NOMO-1 treated with dmso at 0.1 percent for 144 hours (cell line): ENCODE measurements around the gene C16orf96.
"Not testable (repeated sequence)": the region's sequence is repeated elsewhere in the genome, so short reads cannot be mapped to it uniquely, and the experiment has no call there.

Experiments
- DNase-seq: peaks from one replicate; lab custom pipeline; 2025; ENCODE audit not compliant: unreplicated experiment; lab: John Stamatoyannopoulos, UW

The C16orf96 gene

DNA sequence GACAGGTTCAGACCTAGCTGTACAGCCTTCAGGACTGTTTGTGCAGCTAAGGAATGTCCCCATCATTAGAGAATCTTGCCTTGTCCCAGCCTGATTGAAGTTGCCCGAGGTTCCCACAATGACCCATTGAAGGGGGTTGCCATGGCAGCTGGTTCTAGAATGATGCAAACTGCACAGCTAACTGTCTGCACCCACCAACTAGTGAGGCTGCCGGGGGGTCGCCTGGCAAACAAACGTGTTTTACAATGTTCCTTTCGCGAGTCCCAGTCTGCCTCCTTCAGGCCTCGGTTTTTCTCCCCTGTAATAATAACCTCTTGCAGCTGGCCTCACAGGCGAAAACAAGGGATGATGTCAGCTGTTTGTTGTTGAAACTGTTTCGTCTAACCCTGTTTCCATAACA is 5.5 kb downstream of the C16orf96 start:
- DNase-seq = no peak

DNA sequence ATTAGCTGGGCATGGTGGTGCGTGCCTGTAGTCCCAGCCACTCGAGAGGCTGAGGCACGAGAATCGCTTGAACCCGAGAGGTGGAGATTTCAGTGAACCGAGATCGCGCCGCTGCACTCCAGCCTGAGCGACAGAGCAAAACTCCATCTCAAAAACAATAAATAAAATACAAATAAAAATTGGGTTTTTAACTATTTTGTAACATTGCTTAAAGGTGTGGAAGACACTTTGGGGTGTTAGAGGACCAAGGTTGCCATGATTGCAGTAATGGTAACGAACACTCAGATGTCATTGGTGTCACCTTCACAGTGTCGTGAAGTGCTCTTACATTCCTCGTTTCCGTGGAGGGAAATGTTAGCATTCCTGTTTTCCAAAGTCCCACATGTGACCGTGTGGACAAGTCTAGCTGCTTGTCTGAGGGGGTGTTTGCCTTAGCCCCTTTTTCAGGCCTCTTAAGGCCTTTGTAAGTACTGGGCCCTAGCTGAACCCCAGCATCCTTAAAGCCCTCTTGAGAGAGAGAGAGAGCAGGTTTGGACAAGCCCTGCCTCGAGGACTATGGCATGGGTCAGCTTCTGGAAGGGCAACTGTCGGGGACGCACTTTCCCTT is 8.6 kb downstream of the C16orf96 start:
- no peak for DNase-seq

GRCh38 chr16:4566144-4566543 is 10.0 kb downstream of the C16orf96 start:
- DNase-seq = no peak

DNA sequence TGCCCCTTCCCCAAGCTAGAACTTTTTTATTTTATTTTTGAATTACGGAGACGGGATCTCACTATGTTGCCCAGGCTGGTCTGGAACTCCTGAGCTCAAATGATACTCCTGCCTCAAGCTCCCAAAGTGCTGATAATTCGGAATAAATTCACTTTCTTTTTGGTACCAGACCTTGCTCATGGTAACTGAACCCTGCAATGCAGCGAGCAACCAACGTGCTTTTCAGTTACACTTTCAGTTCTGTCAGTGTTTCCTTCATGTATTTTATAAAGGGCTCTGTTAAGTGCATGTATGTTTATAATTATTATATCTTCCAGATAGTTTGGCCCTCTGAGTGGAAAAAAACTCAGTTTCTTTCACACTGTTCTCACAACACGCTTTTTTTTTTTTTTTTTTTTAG is 13.9 kb downstream of the C16orf96 start:
- no peak for DNase-seq

DNA sequence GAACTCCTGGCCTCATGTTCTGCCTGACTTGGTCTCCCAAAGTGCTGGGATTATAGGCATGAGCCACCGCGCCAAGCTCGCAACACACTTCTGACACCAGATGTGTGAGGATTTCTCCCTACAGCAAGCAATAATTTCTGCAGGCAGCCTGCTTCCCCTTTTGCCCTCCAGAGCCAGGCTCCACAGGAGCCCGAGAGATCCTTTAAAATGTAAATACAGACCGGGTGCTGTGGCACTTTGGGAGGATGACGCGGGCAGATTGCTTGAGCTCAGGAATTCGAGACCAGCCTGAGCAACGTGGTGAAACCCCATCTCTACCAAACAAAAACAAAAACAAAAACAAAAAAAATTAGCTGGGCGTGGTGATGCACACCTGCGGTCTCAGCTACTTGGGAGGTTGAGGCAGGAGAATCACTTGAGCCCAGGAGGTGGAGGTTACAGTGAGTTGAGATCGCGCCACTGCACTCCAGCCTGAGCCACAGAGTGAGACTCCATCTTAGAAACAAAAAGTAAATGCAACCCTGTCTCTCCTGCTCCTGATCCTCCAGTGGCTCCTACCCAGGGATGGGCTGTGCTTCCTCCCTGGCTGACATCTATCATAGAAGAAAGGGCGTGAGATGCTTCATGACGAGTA is 14.7 kb downstream of the C16orf96 start:
- no peak for DNase-seq

DNA sequence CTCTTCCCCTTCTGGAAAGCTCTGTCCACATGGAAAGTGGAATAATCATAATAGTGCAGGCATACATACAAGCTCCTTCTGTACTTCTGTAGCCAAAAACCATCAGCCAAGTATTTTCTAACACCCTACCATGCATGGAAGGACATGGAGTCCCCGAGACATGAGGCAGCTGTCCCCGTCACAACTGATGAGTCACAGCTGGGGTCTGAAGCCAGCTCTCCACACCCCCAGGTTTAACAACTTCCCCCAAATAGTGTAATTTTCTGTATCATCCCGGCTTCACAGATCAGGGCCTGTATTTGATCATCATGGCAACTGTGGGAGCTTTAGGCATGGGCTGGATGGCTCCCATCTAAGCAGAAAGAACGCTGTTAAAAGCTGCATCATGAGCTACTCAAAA is 16.6 kb downstream of the C16orf96 start:
- no peak for DNase-seq

GRCh38 chr16:4573926-4574325 is 17.8 kb downstream of the C16orf96 start:
- DNase-seq = not testable (repeated sequence)

DNA sequence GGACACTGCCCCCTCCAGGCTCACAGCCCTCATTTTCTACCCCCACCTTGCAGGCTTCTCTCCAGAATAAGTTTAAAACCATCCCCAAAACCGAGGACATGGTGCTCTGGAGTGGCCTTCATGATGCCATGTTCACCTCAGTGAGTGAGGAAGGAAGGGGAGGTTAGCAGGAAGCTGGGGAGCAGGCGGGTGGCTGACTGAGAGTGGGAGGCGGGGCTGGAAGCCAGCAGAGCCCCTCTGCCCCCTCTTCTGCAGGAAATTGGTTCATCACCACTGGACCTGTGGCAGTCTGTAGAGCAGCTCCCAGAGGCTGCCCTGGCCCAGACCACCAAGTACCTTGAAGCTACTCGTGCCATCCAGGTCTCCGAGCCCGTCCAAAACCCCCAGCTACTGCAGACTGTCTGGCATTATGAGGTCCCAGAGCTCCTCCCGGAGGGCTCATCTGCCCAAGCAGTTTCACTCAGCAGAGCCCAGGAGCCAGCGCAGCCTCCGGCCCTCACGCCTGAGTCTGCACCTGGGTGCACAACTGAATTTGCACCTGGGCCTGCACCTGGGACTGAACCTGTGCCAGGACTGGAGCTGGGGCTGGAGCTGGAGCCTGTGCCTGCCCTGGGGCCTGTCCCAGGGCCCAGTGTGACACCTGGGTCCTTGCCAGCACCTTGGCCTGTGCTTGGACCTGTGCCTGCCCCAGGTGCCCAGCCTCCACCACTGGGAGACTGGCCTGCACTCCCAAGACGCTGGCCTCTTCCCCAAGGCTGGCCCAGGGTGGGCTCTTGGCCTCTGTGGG is 19.0 kb downstream of the C16orf96 start:
- no peak for DNase-seq

GRCh38 chr16:4576008-4576407 is 19.9 kb downstream of the C16orf96 start:
- no peak for DNase-seq

- DNase-seq = no peak
Observed at GRCh38 chr16:4578961-4579530, 22.9 kb downstream of the C16orf96 start.

GRCh38 chr16:4580250-4580649 is 24.1 kb downstream of the C16orf96 start:
- DNase-seq = no peak

DNA sequence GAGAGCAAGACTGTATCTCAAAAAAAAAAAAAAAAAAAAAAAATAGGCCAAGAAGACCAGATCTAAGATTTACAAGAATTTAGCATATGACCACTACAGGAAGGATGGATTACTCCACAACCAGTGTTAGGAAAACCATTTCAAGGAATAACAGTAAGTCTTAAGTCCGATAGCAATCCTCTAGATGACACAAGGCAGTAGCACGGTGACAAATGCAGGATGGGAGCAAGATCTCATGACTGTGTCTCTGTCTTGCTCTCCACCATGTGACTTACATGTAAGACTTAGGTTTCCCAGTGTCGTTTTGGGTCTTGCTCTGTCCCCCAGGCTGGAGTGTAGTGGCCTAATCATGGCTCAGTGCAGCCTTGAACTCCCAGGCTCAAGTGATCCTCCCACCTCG is 27.8 kb downstream of the C16orf96 start:
- no peak for DNase-seq

DNA sequence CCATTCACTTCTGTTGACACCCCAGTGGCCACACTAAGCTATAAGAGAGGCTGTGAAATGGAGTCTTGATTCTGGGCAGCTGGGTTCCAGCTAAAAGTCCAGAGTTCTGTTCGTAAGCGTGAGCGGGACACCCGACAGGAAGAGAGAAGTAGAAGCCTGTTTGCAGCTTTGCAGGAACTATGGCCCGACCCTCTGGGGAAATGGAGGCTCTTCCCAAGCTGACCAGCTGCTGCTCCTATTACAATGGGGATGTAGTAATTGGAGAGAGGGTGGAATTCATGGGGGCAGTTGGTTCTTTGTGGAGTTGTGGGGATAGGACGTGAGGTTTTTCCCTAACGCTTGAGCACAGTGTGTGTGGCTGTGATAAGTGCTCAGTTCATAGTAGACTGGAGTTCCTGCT is 30.2 kb downstream of the C16orf96 start:
- no peak for DNase-seq

- no peak for DNase-seq
Observed at GRCh38 chr16:4588386-4588785, 32.2 kb downstream of the C16orf96 start.

- no peak for DNase-seq
Observed at GRCh38 chr16:4588961-4589360, 32.8 kb downstream of the C16orf96 start.

DNA sequence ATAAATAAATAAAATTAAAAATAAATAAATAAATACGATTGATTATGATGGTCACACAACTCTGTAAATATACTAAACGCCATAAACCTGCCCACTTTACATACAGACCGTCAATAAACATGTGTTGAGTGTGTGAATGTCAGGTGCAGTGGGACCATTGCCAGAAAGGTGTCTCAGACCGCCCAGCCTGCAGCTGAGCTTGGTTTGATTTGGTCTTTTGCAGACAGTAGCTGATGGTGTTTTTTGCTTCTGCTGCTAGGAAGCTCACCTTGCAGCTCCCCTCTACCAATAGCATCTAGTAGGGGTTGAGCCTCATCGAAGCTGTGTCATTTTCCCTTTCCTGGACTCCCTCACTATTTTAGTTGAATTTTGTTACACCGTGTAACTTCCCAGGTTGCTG is 35.1 kb downstream of the C16orf96 start:
- DNase-seq = no peak

GRCh38 chr16:4591706-4592470 is 35.7 kb downstream of the C16orf96 start:
- DNase-seq = no peak

GRCh38 chr16:4593086-4593485 is 36.9 kb downstream of the C16orf96 start:
- DNase-seq = no peak

GRCh38 chr16:4594433-4595410 is 38.6 kb downstream of the C16orf96 start:
- DNase-seq = no peak

DNA sequence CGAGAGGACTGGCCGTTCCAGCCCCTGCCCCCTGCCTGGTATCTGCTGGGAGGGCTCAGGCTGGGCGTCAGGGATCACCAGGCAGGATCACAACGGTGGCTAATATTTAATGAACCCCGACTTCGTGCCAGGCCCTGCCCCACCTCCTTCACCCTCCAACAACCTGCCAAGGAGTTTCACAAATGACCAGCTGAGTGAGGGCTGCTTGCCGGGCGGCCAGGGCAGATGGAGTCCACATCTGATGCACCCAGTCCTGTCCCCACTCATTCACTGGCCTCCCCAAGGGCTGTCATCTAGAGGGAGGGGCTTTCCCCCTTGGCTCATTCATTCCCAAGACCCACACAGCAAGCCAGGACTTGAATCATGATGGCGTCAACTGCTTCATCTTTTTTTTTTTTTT is 41.0 kb downstream of the C16orf96 start:
- DNase-seq = no peak
